OCI-LY3 (cell line): ENCODE data around the gene ZBTB1.
"Not testable (repeated sequence)": the region's sequence is repeated elsewhere in the genome, so short reads cannot be mapped to it uniquely, and the experiment has no call there.

ENCODE experiments used
- H2AFZ ChIP-seq: fragments of 200-600, 300-600 bp; shearing (Covaris generic); 2 replicates; pipeline ENCODE4 v1.6.0; 2014; ENCODE audit warnings: antibody characterized with exemption, low read depth, low read length
- H3K27ac ChIP-seq: fragments of 200-600, 300-600 bp; sonication (generic); 2 replicates; pipeline ENCODE4 v1.5.1; 2014; ENCODE audit warnings: mild to moderate bottlenecking, low read length, moderate library complexity, mixed read lengths
- H3K27me3 ChIP-seq: fragments of 200-600, 300-600 bp; sonication (generic); 2 replicates; pipeline ENCODE4 v1.6.1; 2014; ENCODE audit warnings: low read depth, low read length, mixed read lengths
- H3K36me3 ChIP-seq: fragments of 200-600, 300-600 bp; sonication (generic); replicated peaks from 2 replicates; pipeline ENCODE3; 2014; ENCODE audit warnings: low read depth, low read length, mixed read lengths
- H3K4me1 ChIP-seq: fragments of 300-600, 200-600 bp; sonication (generic); 2 replicates; pipeline ENCODE4 v1.6.1; 2014; ENCODE audit warnings: low read length, mixed read lengths
- H3K4me2 ChIP-seq: fragments of 200-600, 300-600 bp; sonication (generic); 2 replicates; pipeline ENCODE4 v1.6.1; 2014; ENCODE audit warnings: low read length, mixed read lengths
- H3K4me3 ChIP-seq: fragments of 300-600, 200-600 bp; sonication (generic); 2 replicates; pipeline ENCODE4 v1.5.1; 2014; ENCODE audit warnings: antibody characterized with exemption, mild to moderate bottlenecking, low read length, moderate library complexity
- H3K79me2 ChIP-seq: fragments of 300-600, 200-600 bp; shearing (Covaris generic); 2 replicates; pipeline ENCODE4 v1.6.1; 2014; ENCODE audit warnings: mild to moderate bottlenecking, low read length, mixed read lengths
- H3K9ac ChIP-seq: fragments of 300-600, 200-600 bp; shearing (Covaris generic); 2 replicates; pipeline ENCODE4 v1.6.0; 2014; ENCODE audit warnings: mild to moderate bottlenecking, low read length, moderate library complexity
- H3K9me3 ChIP-seq: fragments of 200-600, 300-600 bp; shearing (Covaris generic); 2 replicates; pipeline ENCODE4 v1.6.1; 2014; ENCODE audit warnings: low read length, mixed read lengths; ENCODE audit not compliant: insufficient read depth
- H4K20me1 ChIP-seq: fragments of 200-600, 300-600 bp; sonication (generic); 2 replicates; pipeline ENCODE4 v1.6.1; 2016; ENCODE audit warnings: low read length, mixed read lengths; ENCODE audit not compliant: insufficient read depth
- CTCF ChIP-seq: fragments of 200-600, 300-600 bp; sonication (generic); IDR thresholded peaks from 2 replicates; pipeline ENCODE4 v1.5.1; 2014; ENCODE audit warnings: antibody characterized with exemption, low read length, low read depth
- EZH2phosphoT487 ChIP-seq: fragments of 200-600 bp; shearing (Covaris generic); IDR thresholded peaks from 2 replicates; pipeline ENCODE4 v1.6.1; 2018; ENCODE audit warnings: antibody characterized with exemption, mixed run types, low read depth

ZBTB1 gene

DNA sequence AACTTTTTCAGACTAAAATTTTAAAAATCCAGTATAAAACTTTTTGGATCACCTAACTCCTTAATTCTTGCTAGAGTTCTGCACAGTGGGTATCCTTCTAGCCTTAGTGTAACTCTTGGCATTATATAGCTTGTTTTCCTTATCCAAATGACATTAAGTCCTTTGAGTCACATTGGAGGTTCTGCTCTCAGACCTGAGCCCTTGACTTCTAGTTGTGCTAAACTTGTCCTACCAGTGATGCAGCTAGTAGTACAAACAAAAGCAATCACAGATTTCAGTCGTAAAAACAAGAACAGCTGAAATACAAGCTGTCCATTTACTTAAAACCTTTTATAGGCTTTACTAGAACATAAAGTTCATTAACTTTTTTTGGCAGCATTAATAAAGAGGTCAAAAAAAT lies 10.5 kb downstream of the ZBTB1 start:
- Histone ChIP-seq H3K79me2 (peaks cover 100% of the 10 kb centered on the region), H3K9me3 (no peaks in the 10 kb centered on the region)

DNA sequence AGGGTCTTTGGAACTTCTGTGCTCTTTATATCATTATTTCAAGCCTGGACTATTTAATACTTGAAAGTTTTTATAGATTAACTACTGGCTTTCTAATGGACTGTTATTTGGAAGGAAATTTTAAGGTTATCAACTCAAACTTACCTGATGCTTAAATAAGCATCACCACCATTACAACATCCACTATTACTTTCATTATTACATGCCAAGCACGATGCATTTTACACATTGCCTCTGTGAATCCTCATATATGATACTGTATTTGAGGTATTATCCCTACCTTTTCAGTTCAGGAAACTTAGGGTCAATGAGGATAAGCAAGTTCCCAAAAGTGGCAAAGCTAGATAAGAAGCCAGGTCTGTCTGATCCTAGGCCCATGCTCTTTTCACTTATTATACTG lies 12.4 kb downstream of the ZBTB1 start:
- Histone ChIP-seq H3K27me3 (no peaks in the 10 kb centered on the region), H3K27ac (no peak overlapping the region), H4K20me1 (peaks cover 81% of the 10 kb centered on the region), H3K36me3 (peaks cover 15% of the 10 kb centered on the region), H3K4me3 (no peak overlapping the region), H3K9ac (no peak overlapping the region), H3K79me2 (peaks cover 100% of the 10 kb centered on the region), H3K9me3 (no peaks in the 10 kb centered on the region), H3K4me1 (no peaks in the 10 kb centered on the region), H2AFZ (no peak overlapping the region), H3K4me2 (no peak overlapping the region)
- no peak for TF ChIP-seq CTCF
- no peak for TF ChIP-seq EZH2phosphoT487

More for the DNA sequence above, 10.5 kb downstream of the ZBTB1 start:
- no peak overlapping the region for H3K4me3 ChIP-seq
- H3K9ac ChIP-seq, result no peak overlapping the region
- peaks cover 11% of the 10 kb centered on the region for H3K36me3 ChIP-seq
- H3K4me2 ChIP-seq, result no peak overlapping the region
- no peak overlapping the region for H3K27ac ChIP-seq
- peaks cover 16% of the 10 kb centered on the region for H3K4me1 ChIP-seq
- no peak overlapping the region for H2AFZ ChIP-seq
- TF ChIP-seq CTCF (no peak), EZH2phosphoT487 (no peak)
- H4K20me1 ChIP-seq, result peaks cover 80% of the 10 kb centered on the region
- no peaks in the 10 kb centered on the region for H3K27me3 ChIP-seq

- peaks cover 77% of the 10 kb centered on the region for H4K20me1 ChIP-seq
- H3K4me1 ChIP-seq, H3K9ac ChIP-seq, H3K27me3 ChIP-seq, H3K4me2 ChIP-seq, H2AFZ ChIP-seq, H3K27ac ChIP-seq, H3K9me3 ChIP-seq, H3K4me3 ChIP-seq: not testable (repeated sequence)
- H3K36me3 ChIP-seq, result peaks cover 19% of the 10 kb centered on the region
- H3K79me2 ChIP-seq, result peaks cover 99% of the 10 kb centered on the region
Measured at GRCh38 chr14:64517667-64518066, 13.1 kb downstream of the ZBTB1 start.

GRCh38 chr14:64518229-64518628 lies 13.7 kb downstream of the ZBTB1 start:
- no peaks in the 10 kb centered on the region for H3K27me3 ChIP-seq
- H3K4me2 ChIP-seq, result no peak overlapping the region

More at GRCh38 chr14:64518229-64518628, 13.7 kb downstream of the ZBTB1 start:
- no peak overlapping the region for H2AFZ ChIP-seq
- H3K9ac ChIP-seq, result no peak overlapping the region
- H3K27ac ChIP-seq, result no peak overlapping the region
- H3K4me3 ChIP-seq, result no peak overlapping the region
- TF ChIP-seq CTCF (no peak), EZH2phosphoT487 (no peak)
- peaks cover 19% of the 10 kb centered on the region for H3K36me3 ChIP-seq
- peaks cover 76% of the 10 kb centered on the region for H4K20me1 ChIP-seq
- H3K79me2 ChIP-seq, result peaks cover 99% of the 10 kb centered on the region
- H3K9me3 ChIP-seq, result no peaks in the 10 kb centered on the region
- no peaks in the 10 kb centered on the region for H3K4me1 ChIP-seq
